COR-L47 (cell line): Measurements from ENCODE around the gene INPP5A.
"Not testable (repeated sequence)": the region's sequence is repeated elsewhere in the genome, so short reads cannot be mapped to it uniquely, and the experiment has no call there.

Experiments used
- DNase-seq: peaks from one replicate; lab custom pipeline; 2025; lab: John Stamatoyannopoulos, UW

Gene INPP5A

DNA sequence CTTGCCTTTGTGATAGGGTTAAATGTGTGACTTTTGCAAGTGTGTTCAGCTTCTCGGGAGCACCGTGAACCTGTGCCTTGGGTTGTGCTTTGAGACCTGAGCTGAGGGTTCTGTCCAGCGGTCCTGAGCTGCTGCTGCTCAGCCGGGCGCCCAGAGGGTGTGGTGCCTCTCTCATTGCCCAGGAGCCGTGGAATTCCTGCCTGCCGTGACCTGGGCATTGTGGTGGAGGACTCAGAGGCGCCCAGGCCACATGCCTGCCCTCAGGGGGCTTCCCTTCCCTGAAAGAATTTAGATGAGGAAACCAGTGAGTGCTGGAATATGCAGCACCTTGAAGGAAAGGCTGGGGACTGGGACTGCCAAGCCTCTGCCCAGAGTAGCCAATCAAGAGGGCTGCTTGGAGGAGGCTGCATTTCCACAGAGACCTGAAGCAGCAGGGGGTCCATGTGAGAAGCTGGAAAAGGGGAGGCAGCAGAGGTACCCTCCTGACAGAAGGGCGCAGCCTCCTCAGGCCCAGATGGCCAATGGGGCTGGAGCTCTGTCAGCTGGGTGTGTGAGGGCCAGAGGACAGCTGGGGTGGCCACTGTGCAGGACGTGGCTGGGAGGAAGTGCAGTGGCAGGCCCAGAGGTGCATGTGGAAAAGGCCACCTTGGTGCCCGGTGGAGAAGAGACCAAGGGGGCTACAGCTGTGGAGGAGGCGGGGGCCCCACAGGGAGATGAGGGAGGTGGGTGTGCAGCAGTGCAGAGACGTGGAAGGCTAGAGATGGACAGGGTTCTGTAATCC is 141.0 kb downstream of the INPP5A start:
- no peak for DNase-seq

DNA sequence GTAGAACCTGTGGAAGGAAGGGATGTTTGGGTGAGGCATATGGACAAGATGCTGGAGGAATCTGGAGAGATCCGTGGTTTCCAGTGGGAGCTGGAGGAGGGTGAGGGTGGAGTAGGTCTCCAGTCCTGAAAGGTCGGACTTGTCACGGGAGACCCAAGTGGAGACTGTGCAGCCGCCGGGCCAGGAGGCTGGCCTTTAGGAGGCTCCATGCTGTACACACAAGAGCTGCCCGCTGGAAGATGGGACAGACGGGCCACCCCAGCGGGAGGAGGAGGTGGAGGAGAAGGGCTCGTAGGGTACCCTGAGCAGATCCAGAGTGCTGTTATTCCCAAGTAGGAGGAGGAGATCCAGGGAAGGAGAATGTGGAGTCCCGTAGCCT is 141.6 kb downstream of the INPP5A start:
- no peak for DNase-seq

DNA sequence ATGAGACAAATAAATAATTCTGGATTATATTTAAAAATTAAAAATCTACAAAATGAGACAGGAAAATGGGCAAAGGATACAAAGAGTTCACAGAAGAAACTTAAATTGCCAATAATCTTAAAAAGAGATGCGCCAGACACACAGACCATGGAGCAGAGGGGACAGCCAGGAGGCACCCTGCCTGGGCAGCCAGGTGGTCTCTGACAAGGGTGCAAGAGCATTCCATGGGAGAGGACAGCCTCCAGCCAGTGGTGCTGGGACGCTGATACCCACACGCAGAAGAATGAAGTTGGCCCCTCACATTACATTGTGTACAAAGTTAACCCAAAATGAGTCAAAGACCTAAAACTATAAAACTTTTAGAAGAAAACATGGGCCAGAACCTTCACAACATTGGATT is 142.1 kb downstream of the INPP5A start:
- DNase-seq: no peak

DNA sequence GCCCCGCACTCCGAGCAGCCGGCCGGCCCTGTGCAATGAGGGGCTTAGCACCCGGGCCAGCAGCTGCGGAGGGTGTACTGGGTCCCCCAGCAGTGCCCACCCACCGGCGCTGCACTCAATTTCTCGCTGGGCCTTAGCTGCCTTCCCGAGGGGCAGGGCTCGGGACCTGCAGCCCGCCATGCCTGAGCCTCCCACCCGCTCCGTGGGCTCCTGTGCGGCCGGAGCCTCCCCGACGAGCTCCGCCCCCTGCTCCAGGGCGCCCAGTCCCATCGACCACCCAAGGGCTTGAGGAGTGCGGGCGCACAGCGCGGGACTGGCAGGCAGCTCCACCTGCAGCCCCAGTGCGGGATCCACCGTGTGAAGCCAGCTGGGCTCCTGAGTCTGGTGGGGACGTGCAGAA is 143.2 kb downstream of the INPP5A start:
- not testable (repeated sequence) for DNase-seq

DNA sequence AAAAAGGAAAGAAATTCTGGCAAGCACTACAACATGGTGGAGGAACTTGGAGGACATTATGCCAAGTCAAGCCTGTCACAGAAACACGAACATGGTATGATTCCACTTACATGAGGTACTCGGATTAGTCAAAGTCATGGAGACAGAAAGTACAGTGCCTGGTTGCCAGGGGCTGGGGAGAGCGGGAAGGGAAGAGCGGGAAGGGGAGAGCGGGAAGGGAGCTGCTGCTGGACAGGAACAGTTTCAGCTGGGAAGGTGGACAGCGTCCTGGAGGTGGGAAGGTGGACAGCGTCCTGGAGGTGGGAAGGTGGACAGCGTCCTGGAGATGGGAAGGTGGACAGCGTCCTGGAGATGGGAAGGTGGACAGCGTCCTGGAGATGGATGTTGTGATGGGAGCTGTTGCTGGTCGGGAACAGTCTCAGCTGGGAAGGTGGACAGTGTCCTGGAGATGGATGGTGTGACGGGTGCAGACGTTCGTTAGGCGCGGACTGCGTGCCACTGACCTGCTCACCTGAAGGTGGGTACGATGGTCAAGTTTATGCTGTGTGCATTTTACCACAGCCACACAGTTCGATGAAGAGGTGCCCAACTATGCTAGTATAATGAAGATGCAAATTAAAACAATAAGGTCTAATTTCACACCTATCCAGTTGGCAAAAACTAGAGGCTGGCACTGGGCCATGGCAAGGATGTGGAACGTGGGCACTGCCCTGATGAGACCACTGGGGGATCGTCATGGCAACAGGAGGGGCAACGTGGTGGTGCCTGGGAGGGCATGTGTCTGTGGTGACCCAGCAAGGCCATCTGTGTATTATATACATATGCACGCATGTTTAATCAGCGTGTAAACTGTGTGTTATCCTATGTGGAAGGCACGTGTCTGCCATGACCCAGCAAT is 144.5 kb downstream of the INPP5A start:
- DNase-seq: no peak

DNA sequence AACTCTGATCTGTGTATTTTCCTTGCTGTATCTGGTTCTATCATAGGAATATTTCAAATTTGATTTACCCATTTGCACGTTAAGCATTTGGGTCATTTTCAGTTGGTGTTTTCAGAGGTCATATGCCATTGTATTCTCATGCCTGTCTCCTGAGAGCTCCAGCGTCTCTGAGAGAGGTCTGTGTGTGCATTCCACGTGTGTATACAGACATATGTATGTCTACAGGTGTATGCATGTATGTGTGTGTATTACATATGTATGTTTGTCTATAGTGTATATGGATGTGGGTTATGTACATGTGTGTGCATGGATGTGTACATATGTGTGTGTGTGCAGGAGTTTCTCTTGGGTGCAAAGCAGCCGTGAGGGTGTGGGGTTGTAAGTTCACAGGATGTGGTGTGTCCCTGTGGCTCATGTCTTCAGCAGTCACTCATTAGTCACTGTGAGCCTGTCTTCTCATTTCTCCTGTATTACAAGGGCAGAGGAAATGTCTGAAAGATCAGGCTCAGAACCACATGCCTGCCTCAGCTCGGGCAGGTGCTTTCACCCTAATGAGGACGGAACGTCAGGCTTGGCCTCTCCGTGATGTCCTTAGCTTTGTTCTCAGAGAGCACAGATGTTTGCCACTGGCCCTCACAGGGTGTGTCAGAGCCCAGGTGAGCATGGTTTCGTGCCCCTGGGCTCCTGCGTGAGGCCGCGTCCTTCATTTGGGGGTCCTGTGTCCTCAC is 146.7 kb downstream of the INPP5A start:
- no peak for DNase-seq

DNA sequence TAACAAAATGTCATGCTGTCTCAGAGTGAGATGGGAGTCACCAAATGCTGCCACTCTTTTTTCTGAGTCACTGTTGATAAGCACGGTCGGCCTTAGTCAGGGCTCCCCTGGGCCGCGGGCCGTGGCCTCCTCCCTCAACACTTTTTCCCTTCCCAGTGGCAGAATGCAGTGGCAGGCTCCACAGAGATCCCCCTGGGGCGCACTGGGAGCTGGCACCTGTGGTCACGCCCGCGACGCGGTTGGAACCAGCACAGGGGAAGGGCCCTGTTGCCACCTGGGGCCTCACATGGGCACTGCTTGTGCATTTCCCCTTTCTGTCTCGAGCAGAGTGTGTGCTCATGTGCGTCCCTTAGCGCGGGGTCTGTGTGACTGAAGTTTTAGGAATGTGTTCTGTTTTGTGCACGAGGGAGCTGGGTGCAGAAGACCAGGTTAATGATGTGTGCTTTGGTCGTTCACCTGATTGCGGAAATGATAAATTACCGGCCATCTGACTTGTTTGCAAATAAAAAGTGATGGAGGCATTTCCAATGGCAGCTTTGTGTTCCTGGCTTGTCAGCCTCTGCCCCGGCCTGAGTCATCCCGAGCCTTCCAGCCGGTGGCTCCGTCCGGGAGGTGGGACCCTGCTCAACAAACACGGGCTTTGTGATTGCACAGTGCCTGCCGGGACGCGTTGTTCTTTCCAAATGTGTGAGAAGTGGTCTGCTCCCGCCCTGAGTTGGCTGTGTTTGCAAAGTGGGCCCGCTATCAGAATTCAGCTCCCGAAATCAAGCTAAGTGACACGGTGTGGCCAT is 147.7 kb downstream of the INPP5A start:
- no peak for DNase-seq

DNA sequence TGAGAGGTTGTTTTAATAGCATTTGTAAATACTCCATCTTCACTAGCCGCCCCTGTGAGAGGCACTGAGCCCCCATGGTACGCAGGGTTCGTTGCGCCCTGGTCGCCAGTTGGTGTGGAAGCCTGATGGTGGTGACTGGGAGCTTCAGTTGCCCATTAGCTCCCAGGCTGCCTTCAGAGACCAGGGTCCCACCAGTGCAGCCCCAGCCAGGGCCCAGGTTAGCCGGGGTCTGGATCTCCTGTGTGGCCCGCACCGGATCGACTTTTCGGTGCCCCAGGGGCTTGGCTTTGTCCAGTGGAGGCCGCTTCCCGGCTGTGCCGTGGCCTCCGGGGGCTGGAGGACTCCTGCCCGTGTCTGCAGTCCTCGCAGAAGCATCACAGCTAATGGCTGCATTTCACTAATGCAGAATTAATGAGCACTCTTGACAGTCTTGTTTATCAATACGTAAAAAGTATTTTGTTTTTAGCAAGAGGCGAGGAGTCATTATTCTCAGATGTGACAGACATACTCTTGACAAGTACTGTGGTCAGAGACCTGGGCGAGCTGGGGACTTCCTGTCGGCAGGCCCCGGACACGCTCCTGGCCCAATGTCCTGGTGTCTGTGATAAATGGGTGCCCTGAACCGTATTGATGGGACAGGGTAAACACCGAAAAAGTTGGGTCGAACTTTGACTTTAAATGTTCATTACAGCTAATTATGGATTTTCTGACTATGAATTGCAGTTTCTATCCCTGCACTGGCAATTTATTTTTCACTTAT is 148.5 kb downstream of the INPP5A start:
- no peak for DNase-seq

DNA sequence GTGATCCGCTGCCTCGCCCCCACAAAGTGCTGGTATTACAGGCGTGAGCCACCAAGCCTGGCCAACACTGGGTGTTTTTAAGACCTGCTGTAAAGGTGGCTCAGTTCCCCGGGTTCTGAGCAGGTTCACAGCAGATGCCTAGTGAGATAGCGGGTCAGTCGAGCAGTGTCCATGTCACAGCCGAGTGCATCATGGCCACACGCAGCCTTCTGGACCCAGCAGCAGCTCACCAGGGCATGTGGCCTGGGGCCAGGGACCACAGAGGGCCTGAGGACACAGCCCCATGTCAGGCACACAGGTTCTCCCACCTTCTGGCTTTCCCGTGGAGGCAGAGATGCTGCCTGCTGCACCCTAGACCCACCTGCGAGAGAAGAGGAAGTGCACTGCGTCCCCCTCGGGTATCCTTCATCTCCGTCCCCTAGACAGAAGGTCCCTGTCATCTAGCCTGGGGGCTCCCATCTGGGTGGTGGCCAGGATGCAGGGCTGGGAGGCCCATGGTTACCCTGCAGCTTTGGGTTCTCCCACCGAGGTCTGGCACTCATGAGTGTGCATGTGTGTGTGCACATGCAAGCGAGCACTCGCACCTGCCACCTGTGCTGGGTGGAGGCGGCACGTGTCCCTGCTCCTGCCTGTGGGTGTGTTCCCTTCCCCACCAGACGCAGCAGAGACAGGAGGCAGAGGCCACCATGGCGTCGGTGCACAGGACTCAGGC is 149.8 kb downstream of the INPP5A start:
- DNase-seq: no peak

DNA sequence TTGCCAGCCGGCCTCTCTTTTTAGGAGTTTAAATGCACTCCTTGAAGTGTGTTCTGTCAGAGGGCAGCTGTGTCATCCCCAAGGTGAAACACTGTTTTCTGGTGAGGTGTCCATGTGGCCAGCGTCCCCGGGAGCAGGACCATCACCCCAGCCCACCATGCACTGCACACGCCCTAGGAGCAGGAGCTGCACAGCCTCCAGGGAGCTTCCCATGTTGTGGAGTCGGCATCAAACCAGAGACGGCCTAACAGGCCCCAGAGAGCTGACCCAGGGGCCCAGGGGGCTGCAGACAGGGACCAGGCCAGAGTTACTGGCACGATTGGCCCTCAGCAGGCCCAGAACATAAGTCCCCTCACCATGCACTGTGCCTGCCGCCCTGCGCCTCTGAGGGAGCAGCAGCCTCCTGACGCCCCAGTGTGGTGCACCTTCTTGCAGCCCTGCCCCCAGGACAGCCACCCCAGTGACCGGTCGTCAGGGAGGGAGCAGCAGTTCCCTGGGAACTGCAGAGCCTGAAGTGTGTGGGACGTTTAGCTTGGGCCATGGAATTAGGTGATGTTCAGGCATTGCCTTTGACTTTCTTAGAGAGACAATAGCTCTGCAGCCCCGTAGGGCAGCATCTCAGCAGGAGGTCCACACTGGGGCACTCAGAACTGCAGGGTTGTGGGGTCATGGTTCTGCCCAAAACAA is 150.4 kb downstream of the INPP5A start:
- no peak for DNase-seq

DNA sequence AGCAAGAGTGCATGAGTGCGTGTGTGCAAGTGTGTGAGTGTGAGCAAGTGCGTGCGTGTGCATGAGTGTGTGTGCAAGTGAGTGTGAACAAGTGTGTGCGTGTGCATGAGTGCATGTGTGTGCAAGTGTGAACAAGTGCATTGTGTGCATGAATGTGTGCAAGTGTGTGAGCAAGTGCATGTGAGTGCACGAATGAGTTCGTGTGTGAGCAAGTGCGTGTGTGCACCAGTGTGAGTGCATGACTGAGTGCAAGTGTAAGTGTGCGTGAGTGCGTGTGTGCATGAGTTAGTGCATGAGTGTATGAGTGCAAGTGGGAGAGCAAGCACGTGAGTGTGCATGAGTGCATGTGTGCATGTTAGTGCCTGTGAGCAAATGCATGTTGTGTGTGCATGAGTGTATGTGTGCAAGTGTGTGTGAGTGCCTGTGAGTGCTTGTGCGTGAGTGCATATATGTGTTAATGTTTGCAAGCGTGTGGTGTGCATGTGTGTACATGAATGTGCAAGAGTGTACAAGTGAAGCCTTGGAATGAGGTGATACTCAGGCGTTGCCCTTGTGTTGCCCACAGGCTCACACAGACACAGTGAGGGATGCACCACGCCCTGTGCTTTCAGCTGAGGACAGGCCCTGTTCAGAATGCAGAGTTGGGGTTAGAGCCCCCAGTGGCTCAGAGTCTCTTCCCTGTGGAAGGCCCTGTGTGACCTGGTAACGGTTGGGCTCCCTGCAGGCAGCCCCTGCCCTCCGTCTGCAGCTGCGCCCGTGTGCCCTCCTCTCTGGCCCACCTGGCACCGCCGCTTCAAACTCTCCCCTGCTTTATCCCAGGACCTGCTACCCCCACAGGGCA is 151.2 kb downstream of the INPP5A start:
- DNase-seq: no peak

DNA sequence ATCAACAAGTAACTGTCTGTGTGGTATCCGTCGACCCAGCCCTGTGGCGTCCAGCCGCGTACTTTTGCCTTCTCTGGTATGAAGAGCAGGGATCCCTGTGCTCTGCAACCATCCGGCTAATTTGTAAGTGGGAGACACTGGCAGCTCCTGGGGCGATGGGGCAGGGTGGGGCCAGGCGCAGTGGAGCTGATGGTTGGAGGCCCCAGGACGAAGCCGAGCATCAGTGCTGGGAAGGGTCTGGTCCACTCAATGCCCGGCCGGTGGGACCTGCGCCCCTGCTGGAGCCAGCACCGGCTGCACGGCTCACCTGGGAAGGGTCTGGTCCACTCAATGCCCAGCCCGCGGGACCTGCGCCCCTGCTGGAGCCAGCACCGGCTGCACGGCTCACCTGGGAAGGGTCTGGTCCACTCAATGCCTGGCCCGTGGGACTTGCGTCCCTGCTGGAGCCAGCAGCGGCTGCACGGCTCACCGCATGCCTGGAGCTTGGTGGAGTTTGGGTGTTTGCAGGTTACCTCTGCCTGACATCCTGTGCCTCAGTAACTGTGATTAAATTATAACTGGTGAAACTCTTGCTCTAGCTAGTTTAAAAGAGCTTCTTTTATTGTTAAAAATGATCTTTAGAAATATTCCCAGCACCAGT is 152.3 kb downstream of the INPP5A start:
- no peak for DNase-seq

DNA sequence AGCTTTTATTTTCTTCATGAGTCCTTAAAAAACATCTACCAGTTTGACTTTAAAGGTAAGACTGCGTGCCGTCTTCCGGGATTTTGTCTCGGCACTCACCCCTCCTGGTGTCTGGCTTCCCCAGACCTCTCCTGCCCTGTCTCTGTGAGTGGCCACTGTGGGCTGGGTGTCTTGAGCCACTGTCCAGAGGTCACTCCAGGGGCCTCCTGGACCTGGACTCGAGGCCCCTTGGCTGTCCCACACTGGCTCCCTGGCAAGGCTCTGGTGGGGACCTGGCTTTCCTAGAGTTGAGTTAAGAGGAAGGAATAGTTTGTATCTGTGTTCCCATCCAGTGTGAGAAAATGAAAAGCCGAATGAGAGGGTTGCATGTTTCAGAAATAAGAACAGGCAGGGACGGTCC is 152.8 kb downstream of the INPP5A start:
- DNase-seq: no peak

DNA sequence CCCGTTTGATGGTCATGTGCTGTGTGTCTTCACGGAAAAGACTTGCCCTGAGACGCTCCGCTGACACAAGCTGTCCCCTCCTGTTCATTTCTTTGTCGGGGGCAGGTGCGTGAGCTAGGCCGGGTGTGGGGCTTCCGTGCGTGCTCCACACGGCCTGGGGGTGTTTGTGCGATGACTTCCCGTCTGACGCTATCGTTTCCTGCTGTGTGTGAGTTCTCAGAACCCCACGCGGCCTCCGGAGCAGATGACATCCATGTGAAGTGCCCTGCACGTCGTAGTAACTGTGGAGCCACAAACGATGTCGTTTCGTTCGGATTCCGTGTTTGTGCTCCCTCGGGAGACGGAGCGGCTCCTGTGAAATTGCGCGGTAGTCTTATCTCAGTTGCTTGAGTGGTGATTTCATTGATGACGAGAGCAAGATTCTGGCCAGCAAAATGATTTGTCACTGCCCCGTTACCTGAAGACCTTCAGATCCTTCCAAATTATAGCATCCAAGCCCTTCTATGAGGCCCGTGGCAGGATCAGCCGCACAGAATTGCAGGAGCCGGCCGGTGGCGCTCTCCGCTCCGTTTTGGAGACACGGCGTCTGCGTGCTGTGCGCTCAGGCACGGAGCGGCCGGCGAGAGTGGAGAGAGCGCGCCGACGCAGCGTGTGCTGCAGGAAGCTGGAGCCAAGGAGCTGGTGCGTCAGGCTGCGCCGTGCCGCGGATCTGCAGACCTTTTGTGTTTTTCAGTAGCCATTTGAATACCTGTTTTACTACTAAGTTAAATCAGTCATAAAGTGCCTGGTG is 153.4 kb downstream of the INPP5A start:
- no peak for DNase-seq

DNA sequence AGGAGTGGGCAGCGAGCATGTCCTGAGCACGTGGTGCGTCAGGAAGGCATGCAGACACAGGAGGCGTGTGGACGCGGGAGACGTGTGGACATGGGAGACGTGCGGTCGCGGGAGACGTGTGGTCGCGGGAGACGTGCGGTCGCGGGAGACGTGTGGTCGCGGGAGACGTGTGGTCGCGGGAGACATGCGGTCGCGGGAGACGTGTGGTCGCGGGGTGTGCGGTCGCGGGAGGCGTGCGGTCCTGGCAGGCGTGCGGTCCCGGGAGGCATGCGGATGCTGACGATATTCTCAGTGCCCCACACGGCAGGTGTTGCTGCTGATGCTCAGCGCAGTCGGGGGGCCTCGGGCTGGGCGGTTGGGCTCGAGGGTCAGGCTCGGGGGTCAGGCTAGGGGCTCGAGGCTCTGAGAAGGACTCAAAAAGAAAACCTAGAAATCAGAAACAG is 154.1 kb downstream of the INPP5A start:
- no peak for DNase-seq

DNA sequence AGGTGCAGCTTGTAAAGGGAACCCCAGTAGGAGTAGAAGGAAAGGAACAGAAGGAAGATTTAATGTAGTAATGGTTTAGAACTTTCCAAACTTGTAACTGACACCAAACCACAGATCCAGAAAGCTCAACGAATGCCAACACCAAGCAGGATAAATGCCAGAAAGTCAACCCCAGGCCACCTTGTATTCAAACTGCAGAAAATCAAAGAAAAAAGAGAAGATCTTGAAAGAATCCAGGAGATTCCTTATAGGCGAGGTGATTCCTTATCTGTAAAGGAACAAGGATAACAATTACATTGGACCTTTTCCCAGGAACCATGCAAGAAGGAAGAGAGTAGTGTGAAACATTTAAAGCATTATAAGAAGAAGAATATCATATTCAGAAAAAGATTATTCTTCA is 154.7 kb downstream of the INPP5A start:
- no peak for DNase-seq

DNA sequence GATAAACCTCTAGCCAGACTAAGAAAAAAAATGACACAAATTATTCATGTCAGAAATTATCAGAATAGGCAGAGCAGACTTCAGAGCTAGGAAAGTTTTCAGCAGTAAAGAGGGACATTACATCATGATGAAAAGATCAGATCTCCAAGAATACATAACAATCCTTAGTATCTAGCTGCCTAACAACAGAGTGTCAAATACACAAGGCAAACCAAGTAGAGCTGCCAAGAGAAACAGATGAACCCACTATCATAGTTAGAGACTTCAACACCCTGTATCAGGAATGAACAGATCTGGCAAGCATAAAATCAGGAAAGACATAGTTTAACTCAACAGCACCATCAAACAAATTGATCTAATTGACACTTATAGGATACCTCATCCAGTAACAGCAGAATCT is 156.1 kb downstream of the INPP5A start:
- DNase-seq: no peak

DNA sequence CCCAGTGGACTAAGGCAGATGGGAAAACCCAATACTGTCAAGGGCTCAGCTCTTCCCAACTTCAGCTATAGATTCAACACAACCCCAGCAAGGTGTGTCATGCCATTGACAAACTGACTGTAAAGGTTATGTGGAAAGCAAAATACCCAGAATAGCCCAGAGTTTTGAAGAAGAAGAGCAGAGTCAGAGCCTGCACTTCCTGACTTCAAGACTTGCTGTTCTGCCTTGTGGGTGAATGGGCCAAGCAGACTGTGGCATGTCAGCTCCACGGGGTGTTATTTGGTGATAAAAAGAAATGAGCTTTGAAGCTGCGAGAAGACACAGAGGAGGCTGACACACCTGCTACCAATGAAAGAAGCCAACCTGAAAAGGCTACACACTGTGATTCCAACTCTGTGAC is 158.6 kb downstream of the INPP5A start:
- no peak for DNase-seq
